GM12864 (cell line): Measurements from ENCODE around the gene RFX4.

Experiments
- DNase-seq: peaks from one replicate; pipeline ENCODE4 v3.0.0-alpha.2; 2011; ENCODE audit warnings: low read depth
- H3K4me3 ChIP-seq: 2 replicates; pipeline ENCODE4 v1.5.1; 2011; ENCODE audit warnings: mild to moderate bottlenecking, low read depth, low read length, control low read depth
- CTCF ChIP-seq: IDR thresholded peaks from 2 replicates; pipeline ENCODE4 v1.5.1; 2011; ENCODE audit warnings: low read depth, mild to moderate bottlenecking, moderate library complexity, low read length, control low read depth, inconsistent platforms; ENCODE audit errors: missing control alignments

The RFX4 gene

GRCh38 chr12:106632797-106633450 is 50.1 kb downstream of the RFX4 start:
- TF ChIP-seq CTCF = no peak
- no peak overlapping the region for H3K4me3 ChIP-seq
- no peak for DNase-seq

DNA sequence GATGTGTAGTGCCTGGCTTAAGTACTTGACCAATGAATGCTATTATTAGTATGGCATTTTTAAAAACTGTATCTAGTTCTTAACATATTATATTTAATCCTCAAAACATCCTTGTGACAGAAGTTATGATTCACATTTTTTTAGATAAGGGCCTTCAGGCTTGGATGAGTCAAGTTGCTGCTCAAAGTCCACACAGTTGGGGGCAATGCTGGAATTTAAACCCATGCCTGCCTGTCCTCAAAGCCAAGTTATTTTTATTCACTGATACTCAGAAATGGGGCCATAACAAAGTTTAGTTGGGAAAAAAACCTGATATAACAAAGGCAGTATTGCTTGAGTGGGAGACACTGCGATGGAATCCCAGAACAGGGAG is 50.6 kb downstream of the RFX4 start:
- no peak overlapping the region for H3K4me3 ChIP-seq
- no peak for DNase-seq
- TF ChIP-seq CTCF = no peak

GRCh38 chr12:106634206-106634605 is 51.4 kb downstream of the RFX4 start:
- no peak for TF ChIP-seq CTCF
- H3K4me3 ChIP-seq = no peak overlapping the region
- no peak for DNase-seq

DNA sequence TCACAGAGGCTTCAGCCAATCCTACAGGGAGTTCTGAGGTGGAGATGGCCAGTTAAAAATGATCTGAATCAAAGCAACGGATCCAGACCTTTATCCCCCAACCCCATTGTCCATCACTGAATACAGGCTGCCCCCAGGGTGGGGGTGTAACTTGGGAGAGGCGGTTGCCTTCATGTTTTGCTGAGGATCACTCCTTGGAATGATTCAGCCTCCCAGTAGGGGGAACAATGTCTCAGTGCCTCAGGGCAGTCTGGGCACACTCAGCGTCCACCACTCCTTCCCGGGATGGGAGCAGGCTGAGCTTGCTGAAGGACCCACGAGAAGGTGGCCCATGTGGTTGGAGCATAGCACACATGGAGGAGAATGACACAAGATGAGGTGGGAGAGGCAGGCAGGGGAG is 60.2 kb downstream of the RFX4 start:
- no peak for DNase-seq
- H3K4me3 ChIP-seq = no peak overlapping the region
- TF ChIP-seq CTCF = no peak

GRCh38 chr12:106644335-106645073 is 61.7 kb downstream of the RFX4 start:
- no peak for DNase-seq

GRCh38 chr12:106645074-106645421 is 62.2 kb downstream of the RFX4 start:
- H3K4me3 ChIP-seq = no peak overlapping the region
- no peak for DNase-seq
- no peak for TF ChIP-seq CTCF

More at GRCh38 chr12:106644335-106645073, 61.7 kb downstream of the RFX4 start:
- TF ChIP-seq CTCF = no peak
- no peak overlapping the region for H3K4me3 ChIP-seq
